ENCODE data around the gene TATDN2.
"Not testable (repeated sequence)": the region's sequence is repeated elsewhere in the genome, so short reads cannot be mapped to it uniquely, and the experiment has no call there.

Gene TATDN2

GRCh38 chr3:10292505-10293419 lies 44.5 kb downstream of the TATDN2 start, which contains the start of gene GHRL:
TSS of gene GHRL (minus strand) at chr3:10292947. CDS start at chr3:10290180, 2,767 bp downstream.
- DNase-seq (ENCODE audit: low read depth) = no peak

- no peak for DNase-seq (ENCODE audit: low read depth)
Measured at GRCh38 chr3:10294030-10294586, 45.8 kb downstream of the TATDN2 start.

GRCh38 chr3:10298064-10298463 lies 49.8 kb downstream of the TATDN2 start:
- DNase-seq (ENCODE audit: low read depth) = not testable (repeated sequence)

GRCh38 chr3:10299175-10299574 lies 50.9 kb downstream of the TATDN2 start:
- no peak for DNase-seq (ENCODE audit: low read depth)

- DNase-seq (ENCODE audit: low read depth) = no peak
Measured at GRCh38 chr3:10299679-10300078, 51.4 kb downstream of the TATDN2 start.

- no peak for DNase-seq (ENCODE audit: low read depth)
Measured at GRCh38 chr3:10300087-10300486, 51.8 kb downstream of the TATDN2 start.

- DNase-seq (ENCODE audit: low read depth) = no peak
Measured at GRCh38 chr3:10303105-10303504, 54.8 kb downstream of the TATDN2 start.

- no peak for DNase-seq (ENCODE audit: low read depth)
Measured at GRCh38 chr3:10303785-10304184, 55.5 kb downstream of the TATDN2 start.

- no peak for DNase-seq (ENCODE audit: low read depth)
Measured at GRCh38 chr3:10304905-10305304, 56.6 kb downstream of the TATDN2 start.

GRCh38 chr3:10305331-10305902 lies 57.2 kb downstream of the TATDN2 start:
- no peak for DNase-seq (ENCODE audit: low read depth)

- DNase-seq (ENCODE audit: low read depth) = no peak
Measured at GRCh38 chr3:10306156-10306555, 57.9 kb downstream of the TATDN2 start.

- DNase-seq (ENCODE audit: low read depth) = no peak
Measured at GRCh38 chr3:10308678-10309077, 60.4 kb downstream of the TATDN2 start.

- DNase-seq (ENCODE audit: low read depth) = no peak
Measured at GRCh38 chr3:10309736-10310135, 61.5 kb downstream of the TATDN2 start.

GRCh38 chr3:10310578-10310977 lies 62.3 kb downstream of the TATDN2 start:
- DNase-seq (ENCODE audit: low read depth) = no peak

GRCh38 chr3:10311710-10312109 lies 63.5 kb downstream of the TATDN2 start:
- DNase-seq (ENCODE audit: low read depth) = no peak

- DNase-seq (ENCODE audit: low read depth) = no peak
Measured at GRCh38 chr3:10312391-10312790, 64.1 kb downstream of the TATDN2 start.

GRCh38 chr3:10312861-10313260 lies 64.6 kb downstream of the TATDN2 start:
- no peak for DNase-seq (ENCODE audit: low read depth)

- DNase-seq (ENCODE audit: low read depth) = no peak
Measured at GRCh38 chr3:10315101-10315500, 66.8 kb downstream of the TATDN2 start.

GRCh38 chr3:10315771-10316344 lies 67.6 kb downstream of the TATDN2 start:
- DNase-seq (ENCODE audit: low read depth) = no peak

- DNase-seq (ENCODE audit: low read depth) = no peak
Measured at GRCh38 chr3:10317311-10317960, 69.2 kb downstream of the TATDN2 start.

- no peak for DNase-seq (ENCODE audit: low read depth)
Measured at GRCh38 chr3:10317961-10318350, 69.7 kb downstream of the TATDN2 start.

- no peak for DNase-seq (ENCODE audit: low read depth)
Measured at GRCh38 chr3:10319251-10319650, 71.0 kb downstream of the TATDN2 start.

Data from GM04503 (cell line).